Vagina (tissue), 2 donors: Measurements from ENCODE around the gene FOXF1.

ENCODE experiments used
- POLR2A ChIP-seq, 2 donors: fragments of 450-650 bp; IDR thresholded peaks; one replicate each; pipeline ENCODE4 v1.6.1; 2017; ENCODE audit warnings: antibody characterized with exemption in 2 of 2, mild to moderate bottlenecking in 2 of 2, moderate library complexity in 2 of 2
- POLR2AphosphoS5 ChIP-seq, 2 donors: sonication (generic); formaldehyde crosslinking; IDR thresholded peaks; one replicate each; pipeline ENCODE4 v1.9.0; 2017; ENCODE audit warnings: antibody characterized with exemption in 2 of 2, mild to moderate bottlenecking in 2 of 2, low read depth in 1 of 2; ENCODE audit not compliant: insufficient read depth in 1 of 2
- TF ChIP-seq, protein P1 (sequence below), 3 experiments: fragments of 450-650 bp in 2 of 3; fragments of 200-600 bp in 1 of 3; sonication (generic) in 1 of 3; IDR thresholded peaks; one replicate each; pipeline ENCODE4 v1.5.1; 2017 to 2019; ENCODE audit warnings: antibody characterized with exemption in 3 of 3, mild to moderate bottlenecking in 2 of 3, moderate library complexity in 2 of 3

DNA sequence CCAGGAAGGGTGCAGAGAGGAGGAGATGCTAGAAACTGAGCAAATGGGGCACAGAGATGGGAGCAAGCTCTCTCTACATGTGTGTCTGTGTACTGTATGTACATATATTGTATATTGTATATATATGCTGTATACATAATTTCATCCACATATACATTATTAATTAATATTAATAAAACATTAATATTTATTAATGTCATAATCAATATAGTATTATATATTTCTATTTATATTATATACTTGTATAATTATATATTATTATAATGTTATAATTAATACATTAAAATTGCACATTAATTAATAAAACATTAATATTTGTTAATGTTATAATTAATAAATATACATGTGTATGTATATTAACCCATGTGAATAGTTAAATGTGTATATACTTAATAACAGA lies 31.5 kb upstream of the FOXF1 start:
- TF ChIP-seq, protein P1, sequence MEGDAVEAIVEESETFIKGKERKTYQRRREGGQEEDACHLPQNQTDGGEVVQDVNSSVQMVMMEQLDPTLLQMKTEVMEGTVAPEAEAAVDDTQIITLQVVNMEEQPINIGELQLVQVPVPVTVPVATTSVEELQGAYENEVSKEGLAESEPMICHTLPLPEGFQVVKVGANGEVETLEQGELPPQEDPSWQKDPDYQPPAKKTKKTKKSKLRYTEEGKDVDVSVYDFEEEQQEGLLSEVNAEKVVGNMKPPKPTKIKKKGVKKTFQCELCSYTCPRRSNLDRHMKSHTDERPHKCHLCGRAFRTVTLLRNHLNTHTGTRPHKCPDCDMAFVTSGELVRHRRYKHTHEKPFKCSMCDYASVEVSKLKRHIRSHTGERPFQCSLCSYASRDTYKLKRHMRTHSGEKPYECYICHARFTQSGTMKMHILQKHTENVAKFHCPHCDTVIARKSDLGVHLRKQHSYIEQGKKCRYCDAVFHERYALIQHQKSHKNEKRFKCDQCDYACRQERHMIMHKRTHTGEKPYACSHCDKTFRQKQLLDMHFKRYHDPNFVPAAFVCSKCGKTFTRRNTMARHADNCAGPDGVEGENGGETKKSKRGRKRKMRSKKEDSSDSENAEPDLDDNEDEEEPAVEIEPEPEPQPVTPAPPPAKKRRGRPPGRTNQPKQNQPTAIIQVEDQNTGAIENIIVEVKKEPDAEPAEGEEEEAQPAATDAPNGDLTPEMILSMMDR (IDR thresholded peaks at IDR 0.05) = no peak
- TF ChIP-seq POLR2A (IDR thresholded peaks at IDR 0.05) (no peak), POLR2AphosphoS5 (IDR thresholded peaks at IDR 0.05; ENCODE audit: insufficient read depth in 1 of 2, low read depth in 1 of 2) (no peak)
